Fibroblast of lung (primary cell): ENCODE measurements around the gene HNRNPLL. TPM values are rescaled to one million over a fixed set of nuclear protein-coding genes. Genes with fewer than 3 reads are reported as not detected.

Experiments used
- DNase-seq, 2 donors: peaks; one replicate each; pipeline versions ENCODE4 v3.0.0 to v3.0.0-alpha.2; 2010; ENCODE audit warnings: low read depth in 2 of 2
- H2AFZ ChIP-seq: 2 replicates; pipeline ENCODE4 v1.5.1; 2012; ENCODE audit warnings: low read length, control low read depth, inconsistent platforms
- H3K27ac ChIP-seq: 2 replicates; pipeline ENCODE4 v1.5.1; 2011; ENCODE audit warnings: low read length, control low read depth; ENCODE audit not compliant: insufficient read depth
- H3K27me3 ChIP-seq: 2 replicates; pipeline ENCODE4 v1.5.1; 2011; ENCODE audit warnings: mild to moderate bottlenecking, low read length; ENCODE audit not compliant: control insufficient read depth, insufficient read depth
- H3K36me3 ChIP-seq: 2 replicates; pipeline ENCODE4 v1.5.1; 2011; ENCODE audit warnings: low read length; ENCODE audit not compliant: control insufficient read depth, insufficient read depth
- H3K4me1 ChIP-seq: 2 replicates; pipeline ENCODE4 v1.5.1; 2011; ENCODE audit warnings: low read length; ENCODE audit not compliant: control insufficient read depth, insufficient read depth; ENCODE audit errors: extremely low read depth
- H3K4me2 ChIP-seq: 2 replicates; pipeline ENCODE4 v1.5.1; 2011; ENCODE audit warnings: low read length, control low read depth; ENCODE audit not compliant: insufficient read depth; ENCODE audit errors: extremely low read depth
- H3K4me3 ChIP-seq, 4 experiments: fragments of 200-600 bp in 1 of 4; sonication (generic) in 1 of 4; replicated peaks in 1 of 4; 2 replicates each; pipeline ENCODE4 v1.5.1; 2011 to 2016; ENCODE audit warnings: low read length in 4 of 4, low read depth in 3 of 4, mild to moderate bottlenecking in 3 of 4, control low read depth in 2 of 4, inconsistent platforms in 1 of 4, mixed read lengths in 1 of 4; ENCODE audit not compliant: insufficient read depth in 1 of 4; ENCODE audit errors: control extremely low read depth in 1 of 4
- H3K79me2 ChIP-seq: 2 replicates; pipeline ENCODE4 v1.5.1; 2012; ENCODE audit warnings: mild to moderate bottlenecking, low read length, inconsistent platforms; ENCODE audit not compliant: control insufficient read depth, insufficient read depth
- H3K9ac ChIP-seq: 2 replicates; pipeline ENCODE4 v1.5.1; 2011; ENCODE audit warnings: mild to moderate bottlenecking, low read length, control low read depth; ENCODE audit not compliant: insufficient read depth
- H3K9me3 ChIP-seq: 2 replicates; pipeline ENCODE4 v1.5.1; 2012; ENCODE audit warnings: low read depth, low read length; ENCODE audit not compliant: control insufficient read depth, insufficient read depth
- H4K20me1 ChIP-seq: 2 replicates; pipeline ENCODE4 v1.5.1; 2011; ENCODE audit warnings: low read length; ENCODE audit not compliant: control insufficient read depth, insufficient read depth; ENCODE audit errors: extremely low read depth
- EZH2 ChIP-seq: IDR thresholded peaks from 2 replicates; pipeline ENCODE4 v1.5.1; 2012; ENCODE audit warnings: low read length, control low read depth, mild to moderate bottlenecking; ENCODE audit errors: missing control alignments
- polyA plus RNA-seq, 2 donors: library from polyadenylated mRNA; depleted of rRNA in 1 of 2; stranded (reverse) in 1 of 2; unstranded in 1 of 2; fragments of >200 nt; gene quantifications; 2 replicates each; pipeline ENCODE4 v1.2.1, GENCODE V29; 2011 to 2012; ENCODE audit warnings: missing spikeins in 1 of 2
- total RNA-seq: library from RNA; depleted of rRNA; stranded (reverse); fragments of >200 nt; gene quantifications from 2 replicates; pipeline ENCODE4 v1.2.1, GENCODE V29; 2014
- TF ChIP-seq, protein P1 (sequence below), 2 donors: IDR thresholded peaks in 1 of 2; conservative IDR thresholded peaks in 1 of 2; 1 replicate in 1 of 2; 2 replicates in 1 of 2; pipeline ENCODE4 v1.5.1; 2011 to 2012; ENCODE audit warnings: low read length in 2 of 2, control low read depth in 1 of 2, inconsistent platforms in 1 of 2, low read depth in 1 of 2, mild to moderate bottlenecking in 1 of 2

The HNRNPLL gene
- total and polyA plus RNA-seq, 2 donors (not counting 1 experiment from before 2014, with no cell fraction given) = 36.4 to 51.4 TPM

DNA sequence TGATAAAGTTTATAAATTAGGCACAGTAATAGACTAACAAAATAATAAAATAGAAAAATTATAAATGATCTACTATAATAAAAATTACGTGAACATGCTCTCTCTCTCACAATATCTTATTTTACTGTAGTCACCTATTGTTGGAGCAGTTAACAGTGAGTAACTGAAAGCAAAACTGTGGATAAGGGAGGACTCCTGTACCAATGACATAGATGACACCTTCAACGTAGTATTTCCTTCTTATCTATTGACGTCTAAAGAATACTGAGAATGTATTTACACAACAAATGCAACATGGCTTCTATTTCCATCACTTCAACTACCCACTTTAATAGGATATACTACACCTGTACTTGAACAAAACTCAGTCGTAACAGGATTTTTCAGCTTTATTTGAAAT is 31.5 kb downstream of the HNRNPLL start:
- no peak for DNase-seq
- Histone ChIP-seq H3K27ac (no peak overlapping the region), H3K36me3 (peaks cover 2% of the 10 kb centered on the region), H3K27me3 (no peaks in the 10 kb centered on the region), H2AFZ (no peak overlapping the region), H3K79me2 (peaks cover 6% of the 10 kb centered on the region), H3K9me3 (no peaks in the 10 kb centered on the region), H3K4me2 (no peak overlapping the region), H3K4me1 (peaks cover 2% of the 10 kb centered on the region), H3K9ac (no peak overlapping the region), H4K20me1 (no peaks in the 10 kb centered on the region), H3K4me3 (no peak overlapping the region)
- no peak for TF ChIP-seq EZH2
- TF ChIP-seq, protein P1, sequence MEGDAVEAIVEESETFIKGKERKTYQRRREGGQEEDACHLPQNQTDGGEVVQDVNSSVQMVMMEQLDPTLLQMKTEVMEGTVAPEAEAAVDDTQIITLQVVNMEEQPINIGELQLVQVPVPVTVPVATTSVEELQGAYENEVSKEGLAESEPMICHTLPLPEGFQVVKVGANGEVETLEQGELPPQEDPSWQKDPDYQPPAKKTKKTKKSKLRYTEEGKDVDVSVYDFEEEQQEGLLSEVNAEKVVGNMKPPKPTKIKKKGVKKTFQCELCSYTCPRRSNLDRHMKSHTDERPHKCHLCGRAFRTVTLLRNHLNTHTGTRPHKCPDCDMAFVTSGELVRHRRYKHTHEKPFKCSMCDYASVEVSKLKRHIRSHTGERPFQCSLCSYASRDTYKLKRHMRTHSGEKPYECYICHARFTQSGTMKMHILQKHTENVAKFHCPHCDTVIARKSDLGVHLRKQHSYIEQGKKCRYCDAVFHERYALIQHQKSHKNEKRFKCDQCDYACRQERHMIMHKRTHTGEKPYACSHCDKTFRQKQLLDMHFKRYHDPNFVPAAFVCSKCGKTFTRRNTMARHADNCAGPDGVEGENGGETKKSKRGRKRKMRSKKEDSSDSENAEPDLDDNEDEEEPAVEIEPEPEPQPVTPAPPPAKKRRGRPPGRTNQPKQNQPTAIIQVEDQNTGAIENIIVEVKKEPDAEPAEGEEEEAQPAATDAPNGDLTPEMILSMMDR (conservative IDR thresholded peaks at IDR 0.05 in 1 of 2, IDR thresholded peaks at IDR 0.05 in 1 of 2; ENCODE audit: low read depth in 1 of 2, low read length in 2 of 2) = no peak

DNA sequence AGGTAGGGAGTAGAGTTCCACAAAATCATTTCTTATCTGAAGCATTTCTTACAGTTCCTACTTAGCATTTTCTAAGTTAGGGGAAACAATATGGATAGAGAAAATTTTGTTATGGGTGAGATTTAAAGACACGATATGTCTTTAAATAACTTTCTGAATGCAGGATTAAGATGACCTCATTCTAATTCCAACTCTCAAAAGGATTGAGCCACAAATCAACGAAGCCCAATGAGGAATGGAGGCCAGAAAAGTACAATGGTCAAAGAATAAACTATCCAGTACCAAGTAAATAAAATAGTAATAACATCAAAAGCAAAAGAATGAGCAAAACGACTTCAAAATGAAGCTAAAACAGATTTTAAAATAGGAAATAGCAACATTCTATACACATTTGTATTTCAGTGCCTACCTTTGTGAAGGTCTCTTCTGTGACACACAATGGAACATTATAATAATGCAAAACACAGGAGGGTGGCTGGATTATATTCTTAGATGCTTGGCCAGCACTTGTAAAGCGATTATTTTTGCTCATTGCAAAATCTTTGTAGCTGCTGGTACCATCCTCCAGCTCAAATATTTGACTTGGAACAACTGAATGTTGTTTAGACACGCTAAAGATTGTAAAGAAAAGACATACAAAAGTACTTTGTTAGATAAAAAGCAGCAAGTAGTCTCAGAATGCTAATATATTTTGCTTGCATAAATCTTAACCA is 33.8 kb downstream of the HNRNPLL start:
- no peak overlapping the region for H2AFZ ChIP-seq
- H3K79me2 ChIP-seq = no peaks in the 10 kb centered on the region
- H3K4me1 ChIP-seq = peaks cover 2% of the 10 kb centered on the region
- no peak for DNase-seq
- H3K4me2 ChIP-seq = no peak overlapping the region
- H3K9me3 ChIP-seq = no peaks in the 10 kb centered on the region
- H3K9ac ChIP-seq = no peak overlapping the region
- H3K27me3 ChIP-seq = no peaks in the 10 kb centered on the region
- no peak overlapping the region for H3K27ac ChIP-seq
- no peaks in the 10 kb centered on the region for H4K20me1 ChIP-seq
- H3K36me3 ChIP-seq = peaks cover 4% of the 10 kb centered on the region
- no peak for TF ChIP-seq EZH2
- TF ChIP-seq, protein P1 (conservative IDR thresholded peaks at IDR 0.05 in 1 of 2, IDR thresholded peaks at IDR 0.05 in 1 of 2; ENCODE audit: low read depth in 1 of 2, low read length in 2 of 2) = no peak
- H3K4me3 ChIP-seq = no peak overlapping the region

DNA sequence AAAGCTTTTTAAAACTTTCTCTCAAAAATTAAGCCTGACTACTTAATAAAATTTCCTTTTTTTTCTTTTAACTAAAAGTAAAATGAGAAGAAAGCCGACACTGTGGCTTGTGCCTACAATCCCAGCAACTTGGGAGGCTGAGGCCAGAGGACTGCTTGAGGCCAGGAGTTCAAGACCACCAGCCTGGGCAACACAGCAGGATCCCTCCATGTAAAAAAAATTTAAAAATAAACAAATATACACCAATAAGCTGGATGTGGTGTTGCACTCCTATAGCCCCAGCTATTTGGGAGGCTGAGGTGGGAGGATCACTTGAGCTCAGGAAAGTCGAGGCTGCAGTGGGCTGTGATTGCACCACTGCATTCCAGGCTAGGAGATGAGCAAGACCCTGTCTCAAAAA is 37.4 kb downstream of the HNRNPLL start:
- no peaks in the 10 kb centered on the region for H3K4me1 ChIP-seq
- no peak for DNase-seq
- no peak overlapping the region for H3K9ac ChIP-seq
- no peak overlapping the region for H3K27ac ChIP-seq
- no peaks in the 10 kb centered on the region for H3K27me3 ChIP-seq
- H4K20me1 ChIP-seq = no peaks in the 10 kb centered on the region
- TF ChIP-seq EZH2 = no peak
- TF ChIP-seq, protein P1 (conservative IDR thresholded peaks at IDR 0.05 in 1 of 2, IDR thresholded peaks at IDR 0.05 in 1 of 2; ENCODE audit: low read depth in 1 of 2, low read length in 2 of 2) = no peak
- H3K79me2 ChIP-seq = no peaks in the 10 kb centered on the region
- H3K4me2 ChIP-seq = no peak overlapping the region
- no peak overlapping the region for H3K4me3 ChIP-seq
- peaks cover 6% of the 10 kb centered on the region for H3K36me3 ChIP-seq
- no peak overlapping the region for H2AFZ ChIP-seq
- H3K9me3 ChIP-seq = no peaks in the 10 kb centered on the region
